GM23338 (cell line): ENCODE data around the gene DGKG. TPM values are rescaled to one million over a fixed set of nuclear protein-coding genes. Genes with fewer than 3 reads are reported as not detected.

Source experiments
- polyA plus RNA-seq: library from polyadenylated mRNA; unstranded; fragments of >200 nt; fragmentation: Nextera tagmentation; extraction: Ambion mirVana; gene quantifications from 2 replicates; pipeline ENCODE4 v1.2.1, GENCODE V29; 2016
- total RNA-seq: library from RNA; depleted of rRNA; stranded (reverse); fragments of >200 nt; shearing (Covaris generic); gene quantifications from 2 replicates; pipeline ENCODE4 v1.2.3, GENCODE V29; 2014; rRNA removed

Gene DGKG
- total and polyA plus RNA-seq, 2 experiments from 2014 or later = 0.14 to 0.31 TPM

Other genes with a start within 250 kb of the DGKG start
- gene CRYGS, start 182.1 kb upstream of the DGKG start, total RNA-seq = 0.74 and 2.9 TPM in 2 replicates
- gene CRYGS, start 182.1 kb upstream of the DGKG start, polyA plus RNA-seq = 1.8 and 2.0 TPM in 2 replicates
- gene TBCCD1, start 205.1 kb upstream of the DGKG start, total RNA-seq = 16.7 and 22.6 TPM in 2 replicates
- 5.8 and 7.3 TPM in 2 replicates for gene TBCCD1, start 205.1 kb upstream of the DGKG start, polyA plus RNA-seq
- 72.5 and 72.6 TPM in 2 replicates for gene DNAJB11, start 208.5 kb upstream of the DGKG start, total RNA-seq
- 66.3 and 85.6 TPM in 2 replicates for gene DNAJB11, start 208.5 kb upstream of the DGKG start, polyA plus RNA-seq